ENCODE results near the gene MS4A4E.

DNA sequence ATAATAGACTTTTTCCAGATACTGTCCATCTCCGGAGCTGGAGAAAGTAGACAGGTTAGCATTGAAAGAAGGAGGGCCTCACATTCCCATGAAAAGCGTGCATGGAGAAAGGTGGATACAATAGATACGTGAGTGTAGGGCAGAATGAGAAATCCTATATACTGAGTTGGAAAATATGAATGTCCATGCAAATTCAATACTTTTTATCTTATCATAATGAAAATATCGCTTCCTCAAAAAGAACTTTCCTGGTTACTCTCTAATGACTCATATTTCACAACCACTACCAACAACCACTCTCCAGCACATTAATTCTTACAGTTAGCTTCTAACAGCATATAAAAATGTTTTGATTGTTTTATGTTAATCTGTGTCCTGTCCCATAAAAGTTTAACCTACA, 38.0 kb downstream of the MS4A4E start:
- TF ChIP-seq ZNF623 (tag by site-specific recombination; IDR thresholded peaks at IDR 0.05): no peak
- TF ChIP-seq, protein P1, sequence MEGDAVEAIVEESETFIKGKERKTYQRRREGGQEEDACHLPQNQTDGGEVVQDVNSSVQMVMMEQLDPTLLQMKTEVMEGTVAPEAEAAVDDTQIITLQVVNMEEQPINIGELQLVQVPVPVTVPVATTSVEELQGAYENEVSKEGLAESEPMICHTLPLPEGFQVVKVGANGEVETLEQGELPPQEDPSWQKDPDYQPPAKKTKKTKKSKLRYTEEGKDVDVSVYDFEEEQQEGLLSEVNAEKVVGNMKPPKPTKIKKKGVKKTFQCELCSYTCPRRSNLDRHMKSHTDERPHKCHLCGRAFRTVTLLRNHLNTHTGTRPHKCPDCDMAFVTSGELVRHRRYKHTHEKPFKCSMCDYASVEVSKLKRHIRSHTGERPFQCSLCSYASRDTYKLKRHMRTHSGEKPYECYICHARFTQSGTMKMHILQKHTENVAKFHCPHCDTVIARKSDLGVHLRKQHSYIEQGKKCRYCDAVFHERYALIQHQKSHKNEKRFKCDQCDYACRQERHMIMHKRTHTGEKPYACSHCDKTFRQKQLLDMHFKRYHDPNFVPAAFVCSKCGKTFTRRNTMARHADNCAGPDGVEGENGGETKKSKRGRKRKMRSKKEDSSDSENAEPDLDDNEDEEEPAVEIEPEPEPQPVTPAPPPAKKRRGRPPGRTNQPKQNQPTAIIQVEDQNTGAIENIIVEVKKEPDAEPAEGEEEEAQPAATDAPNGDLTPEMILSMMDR (tag by site-specific recombination; IDR thresholded peaks at IDR 0.05): no peak
- TF ChIP-seq RBAK (tag by site-specific recombination; IDR thresholded peaks at IDR 0.05): no peak
- TF ChIP-seq ZNF549 (tag by site-specific recombination; IDR thresholded peaks at IDR 0.05): no peak
- no peak for TF ChIP-seq ZNF416 (tag by site-specific recombination; IDR thresholded peaks at IDR 0.05)
- TF ChIP-seq ZNF626 (tag by site-specific recombination; IDR thresholded peaks at IDR 0.05): no peak

Data from HEK293 (cell line).